K562 (cell line): ENCODE data around the gene CYP2D6. TPM values are rescaled to one million over a fixed set of nuclear protein-coding genes. Genes with fewer than 3 reads are reported as not detected.

Source experiments
- ARHGAP35 ChIP-seq: fragments of 450-650 bp; IDR thresholded peaks from 2 replicates; pipeline ENCODE4 v1.6.1; 2018; ENCODE audit not compliant: partially characterized antibody
- C11orf30 ChIP-seq: fragments of 450-650 bp; IDR thresholded peaks from 2 replicates; pipeline ENCODE4 v1.6.1; 2016; ENCODE audit warnings: low read depth, mild to moderate bottlenecking
- ESRRA ChIP-seq: fragments of 450-650 bp; IDR thresholded peaks from 2 replicates; pipeline ENCODE4 v1.6.1; 2014; ENCODE audit warnings: low read depth, mild to moderate bottlenecking, moderate library complexity, borderline replicate concordance
- ETV1 ChIP-seq: fragments of 450-650 bp; conservative IDR thresholded peaks from 2 replicates; pipeline ENCODE4 v1.6.1; 2016; ENCODE audit warnings: missing genetic modification characterization, control low read depth, low read depth, missing compliant biosample characterization
- FOXJ2 ChIP-seq: fragments of 200-800 bp; sonication (Bioruptor generic); IDR thresholded peaks from 2 replicates; pipeline ENCODE4 v1.6.1; 2016; ENCODE audit warnings: missing genetic modification characterization, missing compliant biosample characterization
- MTA3 ChIP-seq: fragments of 450-650 bp; formaldehyde crosslinking; IDR thresholded peaks from 2 replicates; pipeline ENCODE4 v1.6.1; 2017; ENCODE audit warnings: mild to moderate bottlenecking, borderline replicate concordance
- NFYB ChIP-seq: IDR thresholded peaks from 2 replicates; pipeline ENCODE4 v1.6.1; 2011; ENCODE audit warnings: mild to moderate bottlenecking, moderate library complexity; ENCODE audit not compliant: insufficient read length; ENCODE audit errors: extremely low read depth
- NR2C1 ChIP-seq, 2 experiments: fragments of 450-650 bp; IDR thresholded peaks; 2 replicates each; pipeline ENCODE4 v1.6.1; 2017; ENCODE audit warnings: mild to moderate bottlenecking in 2 of 2, antibody characterized with exemption in 1 of 2, inconsistent platforms in 1 of 2, missing compliant biosample characterization in 1 of 2, missing genetic modification characterization in 1 of 2
- PHF8 ChIP-seq: fragments of 200-600 bp; sonication (generic); IDR thresholded peaks from 2 replicates; pipeline ENCODE4 v1.6.1; 2012; ENCODE audit warnings: mixed run types, mild to moderate bottlenecking, inconsistent platforms, low read length, moderate library complexity, borderline replicate concordance
- RBM25 ChIP-seq: fragments of 200-400 bp; formaldehyde crosslinking; IDR thresholded peaks from 2 replicates; pipeline ENCODE4 v1.6.1; 2018; ENCODE audit warnings: low read length, low read depth, moderate library complexity; ENCODE audit not compliant: severe bottlenecking
- SMAD3 ChIP-seq: fragments of 450-650 bp; formaldehyde crosslinking; conservative IDR thresholded peaks from 2 replicates; pipeline ENCODE4 v1.4.0; 2020; ENCODE audit warnings: mild to moderate bottlenecking
- SP2 ChIP-seq: IDR thresholded peaks from 2 replicates; pipeline ENCODE4 v1.6.1; 2011; ENCODE audit warnings: mild to moderate bottlenecking, low read depth, low read length, moderate library complexity; ENCODE audit not compliant: poor library complexity, severe bottlenecking; ENCODE audit errors: extremely low read depth
- TAL1 ChIP-seq: fragments of 450-650 bp; IDR thresholded peaks from 2 replicates; pipeline ENCODE4 v1.6.1; 2016; ENCODE audit warnings: mild to moderate bottlenecking
- TCF7 ChIP-seq: sonication (generic); IDR thresholded peaks from 2 replicates; pipeline ENCODE4 v1.6.1; 2016; ENCODE audit warnings: antibody characterized with exemption, borderline replicate concordance
- TRIM24 ChIP-seq, 2 experiments: fragments of 450-650 bp; IDR thresholded peaks; 2 replicates each; pipeline ENCODE4 v1.6.1; 2016
- YY1 ChIP-seq, 3 experiments: IDR thresholded peaks; 2 replicates each; pipeline ENCODE4 v1.6.1; 2011; ENCODE audit warnings: low read length in 2 of 3, mild to moderate bottlenecking in 2 of 3, moderate library complexity in 2 of 3, borderline replicate concordance in 1 of 3, control low read depth in 1 of 3, low read depth in 1 of 3; ENCODE audit not compliant: insufficient read depth in 3 of 3, insufficient replicate concordance in 2 of 3, control insufficient read depth in 1 of 3, insufficient read length in 1 of 3; ENCODE audit errors: extremely low read depth in 1 of 3
- ZNF766 ChIP-seq: fragments of 200-800 bp; sonication (Bioruptor generic); conservative IDR thresholded peaks from 2 replicates; pipeline ENCODE4 v1.6.1; 2016; ENCODE audit warnings: missing genetic modification characterization, missing compliant biosample characterization
- polyA plus RNA-seq, 8 experiments: library from polyadenylated mRNA; depleted of rRNA in 4 of 8; stranded (reverse) in 5 of 8; unstranded in 3 of 8; fragments of >200 nt; fragmentation: Nextera tagmentation in 2 of 8; fragmentation: Illumina TruSeq in 1 of 8; extraction: Ambion mirVana in 2 of 8; extraction: Trizol in 1 of 8; gene quantifications; 2 replicates each; pipeline versions ENCODE4 v1.2.1 to v1.2.3, GENCODE V29; 2011 to 2014; ENCODE audit warnings: inconsistent platforms in 1 of 8, missing spikeins in 1 of 8
- total RNA-seq, 7 experiments: library from RNA; depleted of rRNA in 6 of 7; stranded (reverse); fragments of >200 nt in 6 of 7; fragmentation: Illumina TruSeq in 2 of 7; extraction: Trizol in 2 of 7; gene quantifications; 2 replicates each; pipeline versions ENCODE4 v1.2.1 to v1.2.3, GENCODE V29; 2011 to 2021; ENCODE audit warnings: low replicate concordance in 1 of 7
- TF ChIP-seq, protein P1 (sequence below): sonication (generic); formaldehyde crosslinking; IDR thresholded peaks from 2 replicates; pipeline ENCODE4 v1.9.0; 2022; ENCODE audit warnings: mild to moderate bottlenecking, missing genetic modification reagents
- TF ChIP-seq, protein P2 (sequence below), 2 experiments: fragments of 150-350 bp in 1 of 2; IDR thresholded peaks; 2 replicates each; pipeline ENCODE4 v1.6.1; 2012 to 2016; ENCODE audit warnings: low read depth in 2 of 2, low read length in 2 of 2, mild to moderate bottlenecking in 1 of 2, moderate library complexity in 1 of 2
- TF ChIP-seq, protein P3 (sequence below): fragments of 450-650 bp; IDR thresholded peaks from 2 replicates; pipeline ENCODE4 v1.6.1; 2016; ENCODE audit warnings: borderline replicate concordance

The CYP2D6 gene
- total and polyA plus RNA-seq, 9 of the 15 experiments (the other 6 are each of a cell fraction or from before 2014, with no cell fraction given), result 0.04 to 0.20 (median 0.09) TPM; not detected in 5

DNA sequence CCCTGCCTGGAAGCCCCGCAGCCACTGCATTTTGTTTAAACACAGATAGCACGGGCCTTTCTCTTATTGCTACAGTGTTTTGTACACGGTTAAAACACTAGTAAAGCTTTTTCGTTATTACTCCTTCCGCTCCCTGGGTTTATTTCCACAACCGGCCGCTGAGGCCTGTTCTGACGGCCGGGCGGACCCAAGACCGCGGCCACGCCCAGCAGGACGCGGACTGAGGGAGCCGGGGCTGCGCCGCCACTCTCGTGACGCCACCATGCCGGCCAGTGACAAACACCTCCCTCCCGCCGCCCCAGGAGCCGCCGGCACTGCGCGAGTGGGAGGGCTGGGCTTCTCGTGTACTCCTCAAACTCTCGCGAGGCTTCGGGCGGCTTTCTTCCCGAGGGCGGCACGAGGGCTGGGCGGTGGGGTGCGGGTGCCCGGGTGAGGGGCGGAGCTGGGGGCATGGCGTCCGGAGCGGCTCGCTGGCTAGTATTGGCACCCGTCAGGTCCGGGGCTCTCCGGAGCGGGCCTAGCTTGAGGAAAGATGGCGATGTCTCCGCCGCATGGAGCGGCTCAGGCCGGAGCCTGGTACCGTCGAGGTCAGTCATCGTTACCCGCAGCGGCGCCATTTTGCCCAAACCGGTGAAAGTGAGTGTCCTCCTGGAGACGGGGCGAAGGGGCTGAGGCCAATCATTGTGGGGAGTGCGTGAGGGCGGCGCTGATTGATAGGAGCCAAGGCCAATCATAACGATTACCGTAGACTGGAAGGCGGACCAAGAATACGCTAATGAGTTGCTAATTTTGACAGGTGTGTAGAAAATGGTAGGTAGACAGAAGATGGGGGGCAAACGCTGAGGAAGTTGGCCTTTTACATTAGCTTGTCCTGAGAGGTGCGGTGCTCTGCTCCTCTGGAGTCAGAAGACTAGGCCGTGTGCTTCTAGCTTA is 51.0 kb downstream of the CYP2D6 start, which contains the start of gene SMDT1 (continued):
- TF ChIP-seq, protein P1, sequence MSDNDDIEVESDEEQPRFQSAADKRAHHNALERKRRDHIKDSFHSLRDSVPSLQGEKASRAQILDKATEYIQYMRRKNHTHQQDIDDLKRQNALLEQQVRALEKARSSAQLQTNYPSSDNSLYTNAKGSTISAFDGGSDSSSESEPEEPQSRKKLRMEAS (CRISPR knock-in tag), result peak; percentile 75
- TF ChIP-seq SMAD3, result peak; percentile 89
- TF ChIP-seq ZNF766, result peak; percentile 86
- TF ChIP-seq NR2C1 (IDR thresholded peaks at IDR 0.05), result no peak
- peak; percentile 66 for TF ChIP-seq NR2C1 (tag; IDR thresholded peaks at IDR 0.05)
- TF ChIP-seq TCF7, result 0 out of 2 replicates have a peak, but pooled peaks have one; percentile 35
- peak; percentile 61 for TF ChIP-seq ESRRA
- TF ChIP-seq NFYB, result peak; percentile 92
- TF ChIP-seq RBM25, result peak; percentile 33
- TF ChIP-seq TRIM24 (IDR thresholded peaks at IDR 0.05), result 0 out of 4 replicates have a peak, but pooled peaks of 1 of the 2 experiments have one; percentile 13
- TF ChIP-seq FOXJ2 (tag), result peak; percentile 42; the same call in 1 of the 2 replicates
- peak; percentile 55 for TF ChIP-seq ARHGAP35
- TF ChIP-seq, protein P2, sequence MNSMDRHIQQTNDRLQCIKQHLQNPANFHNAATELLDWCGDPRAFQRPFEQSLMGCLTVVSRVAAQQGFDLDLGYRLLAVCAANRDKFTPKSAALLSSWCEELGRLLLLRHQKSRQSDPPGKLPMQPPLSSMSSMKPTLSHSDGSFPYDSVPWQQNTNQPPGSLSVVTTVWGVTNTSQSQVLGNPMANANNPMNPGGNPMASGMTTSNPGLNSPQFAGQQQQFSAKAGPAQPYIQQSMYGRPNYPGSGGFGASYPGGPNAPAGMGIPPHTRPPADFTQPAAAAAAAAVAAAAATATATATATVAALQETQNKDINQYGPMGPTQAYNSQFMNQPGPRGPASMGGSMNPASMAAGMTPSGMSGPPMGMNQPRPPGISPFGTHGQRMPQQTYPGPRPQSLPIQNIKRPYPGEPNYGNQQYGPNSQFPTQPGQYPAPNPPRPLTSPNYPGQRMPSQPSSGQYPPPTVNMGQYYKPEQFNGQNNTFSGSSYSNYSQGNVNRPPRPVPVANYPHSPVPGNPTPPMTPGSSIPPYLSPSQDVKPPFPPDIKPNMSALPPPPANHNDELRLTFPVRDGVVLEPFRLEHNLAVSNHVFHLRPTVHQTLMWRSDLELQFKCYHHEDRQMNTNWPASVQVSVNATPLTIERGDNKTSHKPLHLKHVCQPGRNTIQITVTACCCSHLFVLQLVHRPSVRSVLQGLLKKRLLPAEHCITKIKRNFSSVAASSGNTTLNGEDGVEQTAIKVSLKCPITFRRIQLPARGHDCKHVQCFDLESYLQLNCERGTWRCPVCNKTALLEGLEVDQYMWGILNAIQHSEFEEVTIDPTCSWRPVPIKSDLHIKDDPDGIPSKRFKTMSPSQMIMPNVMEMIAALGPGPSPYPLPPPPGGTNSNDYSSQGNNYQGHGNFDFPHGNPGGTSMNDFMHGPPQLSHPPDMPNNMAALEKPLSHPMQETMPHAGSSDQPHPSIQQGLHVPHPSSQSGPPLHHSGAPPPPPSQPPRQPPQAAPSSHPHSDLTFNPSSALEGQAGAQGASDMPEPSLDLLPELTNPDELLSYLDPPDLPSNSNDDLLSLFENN (IDR thresholded peaks at IDR 0.05; ENCODE audit: low read depth in 2 of 2, low read length in 2 of 2), result peak in 1 of 2 experiments; percentile 27; a peak in 1 of 4 replicates
- peak; percentile 82 for TF ChIP-seq PHF8
- peak; percentile 36; the same call in 1 of the 2 replicates for TF ChIP-seq ETV1 (tag)
- peak; percentile 28 for TF ChIP-seq C11orf30
- TF ChIP-seq, protein P3, sequence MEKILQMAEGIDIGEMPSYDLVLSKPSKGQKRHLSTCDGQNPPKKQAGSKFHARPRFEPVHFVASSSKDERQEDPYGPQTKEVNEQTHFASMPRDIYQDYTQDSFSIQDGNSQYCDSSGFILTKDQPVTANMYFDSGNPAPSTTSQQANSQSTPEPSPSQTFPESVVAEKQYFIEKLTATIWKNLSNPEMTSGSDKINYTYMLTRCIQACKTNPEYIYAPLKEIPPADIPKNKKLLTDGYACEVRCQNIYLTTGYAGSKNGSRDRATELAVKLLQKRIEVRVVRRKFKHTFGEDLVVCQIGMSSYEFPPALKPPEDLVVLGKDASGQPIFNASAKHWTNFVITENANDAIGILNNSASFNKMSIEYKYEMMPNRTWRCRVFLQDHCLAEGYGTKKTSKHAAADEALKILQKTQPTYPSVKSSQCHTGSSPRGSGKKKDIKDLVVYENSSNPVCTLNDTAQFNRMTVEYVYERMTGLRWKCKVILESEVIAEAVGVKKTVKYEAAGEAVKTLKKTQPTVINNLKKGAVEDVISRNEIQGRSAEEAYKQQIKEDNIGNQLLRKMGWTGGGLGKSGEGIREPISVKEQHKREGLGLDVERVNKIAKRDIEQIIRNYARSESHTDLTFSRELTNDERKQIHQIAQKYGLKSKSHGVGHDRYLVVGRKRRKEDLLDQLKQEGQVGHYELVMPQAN, result peak; percentile 68; the same call in 1 of the 2 replicates
- peak; percentile 74 for TF ChIP-seq SP2
- TF ChIP-seq MTA3, result peak; percentile 70; the same call in 1 of the 2 replicates
- no peak for TF ChIP-seq TAL1
- TF ChIP-seq YY1 (IDR thresholded peaks at IDR 0.05; ENCODE audit: borderline replicate concordance in 1 of 3, control insufficient read depth in 1 of 3, extremely low read depth in 1 of 3, insufficient read depth in 3 of 3, insufficient read length in 1 of 3, insufficient replicate concordance in 2 of 3, low read depth in 1 of 3, low read length in 2 of 3), result peak; percentile 85 to 94 (median 91)
